BJ (cell line): Measurements from ENCODE around the gene ZPBP2. TPM values are rescaled to one million over a fixed set of nuclear protein-coding genes. Genes with fewer than 3 reads are reported as not detected.
"Not testable (repeated sequence)": the region's sequence is repeated elsewhere in the genome, so short reads cannot be mapped to it uniquely, and the experiment has no call there.

Source experiments
- CTCF ChIA-PET: fragments of 350-600 bp; formaldehyde crosslinking; extraction: SDS; loops from one replicate; lab custom pipeline; 2021; ENCODE audit warnings: antibody characterized with exemption, inconsistent platforms; lab: Yijun Ruan, JAX
- POLR2A ChIA-PET: fragments of 300-600 bp; sonication (Branson Sonifier 250); formaldehyde crosslinking; extraction: SDS; loops from one replicate; lab custom pipeline; 2021; ENCODE audit warnings: antibody characterized with exemption; lab: Charles Lee
- DNase-seq: peaks from one replicate; pipeline ENCODE4 v3.0.0-alpha.2; 2011; ENCODE audit warnings: low read depth
- H3K27me3 ChIP-seq: 2 replicates; pipeline ENCODE4 v1.6.0; 2011; ENCODE audit warnings: low read length; ENCODE audit not compliant: control insufficient read depth, insufficient read depth
- H3K36me3 ChIP-seq: 2 replicates; pipeline ENCODE4 v1.5.1; 2011; ENCODE audit warnings: low read length; ENCODE audit not compliant: control insufficient read depth, insufficient read depth
- H3K4me3 ChIP-seq: 2 replicates; pipeline ENCODE4 v1.5.1; 2011; ENCODE audit warnings: low read depth, mild to moderate bottlenecking, control low read depth, low read length
- CTCF ChIP-seq: IDR thresholded peaks from 2 replicates; pipeline ENCODE4 v1.5.1; 2011; ENCODE audit warnings: low read depth, mild to moderate bottlenecking, control low read depth, inconsistent platforms, low read length, moderate library complexity; ENCODE audit not compliant: insufficient read depth
- polyA plus RNA-seq: library from polyadenylated mRNA; depleted of rRNA; stranded (reverse); fragments of >200 nt; gene quantifications from 2 replicates; pipeline ENCODE4 v1.2.3, GENCODE V29; 2011

ZPBP2 gene
- polyA plus RNA-seq, 1 experiment = not detected

- Histone ChIP-seq H3K4me3 (no peak overlapping the region), H3K27me3 (peaks cover 8% of the 10 kb centered on the region), H3K36me3 (no peaks in the 10 kb centered on the region)
- DNase-seq = no peak
- ChIA-PET CTCF (no interaction called here), POLR2A (no interaction called here)
- TF ChIP-seq CTCF = no peak
Measured at GRCh38 chr17:39841134-39841683, 26.8 kb upstream of the ZPBP2 start.

GRCh38 chr17:39845052-39845846 lies 22.8 kb upstream of the ZPBP2 start:
- ChIA-PET CTCF (interaction anchor here (0.6 kb wide), 2 partner anchors 81 to 213 kb away, joined by 3 read pairs; no protein-coding TSS in a partner anchor), POLR2A (no interaction called here)
- Histone ChIP-seq H3K4me3 (no peak overlapping the region), H3K36me3 (no peaks in the 10 kb centered on the region), H3K27me3 (peaks cover 8% of the 10 kb centered on the region)
- no peak for TF ChIP-seq CTCF
- no peak for DNase-seq

GRCh38 chr17:39846205-39846604 lies 21.8 kb upstream of the ZPBP2 start:
- Histone ChIP-seq H3K36me3 (no peaks in the 10 kb centered on the region), H3K4me3 (no peak overlapping the region), H3K27me3 (peaks cover 5% of the 10 kb centered on the region)
- CTCF ChIA-PET = interaction anchor here (0.6 to 0.9 kb wide), 3 partner anchors 21 to 81 kb away, joined by 3 read pairs; no protein-coding TSS in a partner anchor
- POLR2A ChIA-PET = no interaction called here
- no peak for DNase-seq
- no peak for TF ChIP-seq CTCF

- no peak for TF ChIP-seq CTCF
- ChIA-PET CTCF (no interaction called here), POLR2A (no interaction called here)
- H3K27me3 ChIP-seq = peaks cover 5% of the 10 kb centered on the region
- no peaks in the 10 kb centered on the region for H3K36me3 ChIP-seq
- no peak for DNase-seq
- H3K4me3 ChIP-seq = no peak overlapping the region
Measured at GRCh38 chr17:39848600-39848999, 19.4 kb upstream of the ZPBP2 start.

GRCh38 chr17:39850186-39850585 lies 17.8 kb upstream of the ZPBP2 start:
- H3K4me3 ChIP-seq, H3K27me3 ChIP-seq, H3K36me3 ChIP-seq, DNase-seq, POLR2A ChIA-PET, CTCF ChIA-PET: not testable (repeated sequence)
